Measurements from ENCODE around the gene ITSN1.

- TF ChIP-seq REST (IDR thresholded peaks at IDR 0.05; ENCODE audit: insufficient read depth in 1 of 2, low read depth in 2 of 2, low read length in 2 of 2) = no peak
- TF ChIP-seq SIN3A (IDR thresholded peaks at IDR 0.05; ENCODE audit: borderline replicate concordance, insufficient read depth, low read length) = no peak
These were observed 198.5 kb downstream of the ITSN1 start for GRCh38 chr21:33840771-33841170.

Measured in PFSK-1 (cell line).